AG09309 (cell line): Measurements from ENCODE around the gene NR5A2.

ENCODE experiments used
- DNase-seq: peaks from one replicate; pipeline ENCODE4 v3.0.0-alpha.2; 2010; ENCODE audit warnings: low read depth
- H3K4me3 ChIP-seq: 2 replicates; pipeline ENCODE4 v1.5.1; 2011; ENCODE audit warnings: mild to moderate bottlenecking, low read depth, low read length, moderate library complexity; ENCODE audit not compliant: control insufficient read depth
- CTCF ChIP-seq: IDR thresholded peaks from 2 replicates; pipeline ENCODE4 v1.5.1; 2011; ENCODE audit warnings: mild to moderate bottlenecking, low read depth, low read length, inconsistent platforms; ENCODE audit not compliant: insufficient read depth, control insufficient read depth; ENCODE audit errors: missing control alignments

Gene NR5A2

DNA sequence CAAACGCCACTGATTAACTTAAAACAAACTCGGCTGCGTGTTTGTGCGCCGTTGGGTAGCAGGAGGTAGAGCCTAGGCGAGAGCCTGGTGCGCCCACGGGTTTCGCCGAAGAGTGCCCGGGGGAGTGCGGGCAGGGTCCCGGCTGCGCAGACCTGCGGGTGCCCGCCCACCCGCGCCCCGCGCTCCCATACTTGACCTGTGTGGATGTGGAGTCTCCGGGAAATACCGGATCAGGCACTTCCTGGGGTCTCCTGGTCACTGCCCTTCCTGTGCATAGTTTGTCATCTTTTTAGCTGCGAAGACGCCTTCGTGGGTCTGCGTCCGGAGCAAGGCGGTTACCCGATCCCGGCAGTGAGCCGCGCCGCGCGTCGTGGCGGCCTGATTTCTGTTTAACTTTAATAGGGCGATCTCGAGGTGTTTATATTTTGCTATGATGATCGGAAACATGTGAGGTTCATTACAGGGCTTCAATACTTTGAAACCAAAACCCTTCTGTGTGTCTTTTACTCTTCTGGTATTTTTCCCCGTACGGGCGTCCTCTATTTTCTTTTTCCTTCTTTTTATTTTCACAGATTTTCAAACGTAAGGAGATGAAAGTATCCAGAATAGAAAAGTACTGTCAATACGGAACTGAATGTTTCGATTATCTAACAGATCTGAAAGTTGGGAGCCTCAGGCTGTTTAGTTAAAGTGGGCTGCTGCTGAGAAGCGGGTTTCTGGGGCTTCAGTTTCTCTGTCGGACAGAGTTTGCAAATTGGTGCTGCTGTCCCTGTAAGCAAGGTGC lies 15.2 kb downstream of the NR5A2 start:
- no peak for DNase-seq
- peak overlapping the region; percentile 18 for H3K4me3 ChIP-seq

GRCh38 chr1:200043336-200043668 lies 15.8 kb downstream of the NR5A2 start:
- no peak for TF ChIP-seq CTCF
- H3K4me3 ChIP-seq = no peak overlapping the region

More for the DNA sequence above, 15.2 kb downstream of the NR5A2 start:
- TF ChIP-seq CTCF = no peak

GRCh38 chr1:200046115-200046514 lies 18.6 kb downstream of the NR5A2 start:
- DNase-seq = no peak
- no peak overlapping the region for H3K4me3 ChIP-seq
- no peak for TF ChIP-seq CTCF

More at GRCh38 chr1:200043336-200043668, 15.8 kb downstream of the NR5A2 start:
- DNase-seq = no peak

DNA sequence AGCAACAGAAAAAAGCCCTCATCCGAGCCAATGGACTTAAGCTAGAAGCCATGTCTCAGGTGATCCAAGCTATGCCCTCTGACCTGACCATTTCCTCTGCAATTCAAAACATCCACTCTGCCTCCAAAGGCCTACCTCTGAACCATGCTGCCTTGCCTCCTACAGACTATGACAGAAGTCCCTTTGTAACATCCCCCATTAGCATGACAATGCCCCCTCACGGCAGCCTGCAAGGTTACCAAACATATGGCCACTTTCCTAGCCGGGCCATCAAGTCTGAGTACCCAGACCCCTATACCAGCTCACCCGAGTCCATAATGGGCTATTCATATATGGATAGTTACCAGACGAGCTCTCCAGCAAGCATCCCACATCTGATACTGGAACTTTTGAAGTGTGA lies 20.7 kb downstream of the NR5A2 start:
- no peak for TF ChIP-seq CTCF
- H3K4me3 ChIP-seq = no peak overlapping the region
- DNase-seq = no peak

GRCh38 chr1:200049810-200050209 lies 22.3 kb downstream of the NR5A2 start:
- no peak overlapping the region for H3K4me3 ChIP-seq
- no peak for DNase-seq
- TF ChIP-seq CTCF = no peak

DNA sequence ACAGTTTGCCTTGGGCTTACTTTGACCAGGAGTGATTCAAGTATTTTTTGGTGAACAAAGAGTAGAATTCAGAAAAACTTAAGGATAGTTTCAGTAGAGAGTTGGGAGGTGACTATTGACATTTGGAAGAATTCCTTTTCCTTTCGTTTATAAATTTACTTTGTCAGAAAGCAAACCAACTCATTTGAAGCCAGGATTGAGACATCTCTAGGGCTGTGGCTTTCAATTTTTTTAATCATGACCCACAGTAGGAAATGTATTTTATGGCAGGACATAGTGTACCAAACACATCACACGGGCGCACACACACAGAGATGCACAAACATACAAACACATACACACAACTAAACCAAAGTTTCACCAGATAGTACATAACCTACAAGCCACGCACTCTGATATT lies 24.1 kb downstream of the NR5A2 start:
- DNase-seq = no peak
- no peak for TF ChIP-seq CTCF
- H3K4me3 ChIP-seq = no peak overlapping the region
